ENCODE data around the gene LRRC23. TPM values are rescaled to one million over a fixed set of nuclear protein-coding genes. Genes with fewer than 3 reads are reported as not detected.
A peak's percentile ranks its signal among the peaks of the same experiment; 100 is the strongest.

The LRRC23 gene
- polyA plus RNA-seq, 2 of the 4 experiments (the other 2 are of a cell fraction), result 19.1 to 33.3 TPM

DNA sequence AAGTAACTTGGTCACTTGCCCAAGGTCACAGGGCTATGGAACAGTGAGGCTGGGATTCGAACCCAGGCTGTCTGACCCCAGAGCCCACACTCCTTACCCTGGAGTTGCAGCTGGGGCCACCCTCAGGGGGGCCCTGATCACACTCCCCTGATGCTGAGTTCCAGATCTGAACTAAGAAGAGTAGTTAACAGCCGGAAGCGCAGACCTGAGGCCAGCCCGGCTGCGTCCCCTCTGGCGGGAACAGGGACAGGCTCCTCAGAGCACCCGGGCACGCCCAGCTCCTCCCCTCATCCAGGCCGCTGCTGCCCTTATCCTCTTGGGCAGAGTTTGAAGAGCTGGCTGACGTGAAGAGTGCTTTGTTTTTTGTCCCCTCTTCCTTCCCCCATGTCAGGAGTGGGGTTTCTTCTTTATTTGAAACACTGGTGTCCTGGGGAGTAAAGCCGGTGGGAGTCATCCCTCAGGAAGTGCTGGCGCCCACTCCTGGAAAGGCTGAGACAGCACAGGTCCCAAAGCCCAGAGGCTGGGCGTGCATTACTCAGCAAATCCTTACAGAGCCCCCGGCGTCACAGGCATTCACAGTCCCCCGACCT is 57.2 kb downstream of the LRRC23 start:
- Histone ChIP-seq H3K9me3 (no peaks in the 10 kb centered on the region), H3K4me2 (peak overlapping the region; percentile 59), H3K4me1 (peaks cover 37% of the 10 kb centered on the region), H3K4me3 (peak overlapping the region; percentile 15; the same call in 1 of the 3 replicates), H3K27ac (peak overlapping the region; percentile 89 to 99)
- TF ChIP-seq JUN (IDR thresholded peaks at IDR 0.05), result peak in 1 of 2 experiments; percentile 35; a peak in 2 of 5 replicates
- TF ChIP-seq JUNB (IDR thresholded peaks at IDR 0.05), result no peak
- no peak for TF ChIP-seq FOSB (CRISPR knock-in tag; IDR thresholded peaks at IDR 0.05)
- TF ChIP-seq POLR2A (IDR thresholded peaks at IDR 0.05; ENCODE audit: low read length), result peak; percentile 28
- TF ChIP-seq, protein P1, sequence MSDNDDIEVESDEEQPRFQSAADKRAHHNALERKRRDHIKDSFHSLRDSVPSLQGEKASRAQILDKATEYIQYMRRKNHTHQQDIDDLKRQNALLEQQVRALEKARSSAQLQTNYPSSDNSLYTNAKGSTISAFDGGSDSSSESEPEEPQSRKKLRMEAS (IDR thresholded peaks at IDR 0.05), result peak; percentile 9; the same call in 1 of the 2 replicates
- TF ChIP-seq, protein P2, sequence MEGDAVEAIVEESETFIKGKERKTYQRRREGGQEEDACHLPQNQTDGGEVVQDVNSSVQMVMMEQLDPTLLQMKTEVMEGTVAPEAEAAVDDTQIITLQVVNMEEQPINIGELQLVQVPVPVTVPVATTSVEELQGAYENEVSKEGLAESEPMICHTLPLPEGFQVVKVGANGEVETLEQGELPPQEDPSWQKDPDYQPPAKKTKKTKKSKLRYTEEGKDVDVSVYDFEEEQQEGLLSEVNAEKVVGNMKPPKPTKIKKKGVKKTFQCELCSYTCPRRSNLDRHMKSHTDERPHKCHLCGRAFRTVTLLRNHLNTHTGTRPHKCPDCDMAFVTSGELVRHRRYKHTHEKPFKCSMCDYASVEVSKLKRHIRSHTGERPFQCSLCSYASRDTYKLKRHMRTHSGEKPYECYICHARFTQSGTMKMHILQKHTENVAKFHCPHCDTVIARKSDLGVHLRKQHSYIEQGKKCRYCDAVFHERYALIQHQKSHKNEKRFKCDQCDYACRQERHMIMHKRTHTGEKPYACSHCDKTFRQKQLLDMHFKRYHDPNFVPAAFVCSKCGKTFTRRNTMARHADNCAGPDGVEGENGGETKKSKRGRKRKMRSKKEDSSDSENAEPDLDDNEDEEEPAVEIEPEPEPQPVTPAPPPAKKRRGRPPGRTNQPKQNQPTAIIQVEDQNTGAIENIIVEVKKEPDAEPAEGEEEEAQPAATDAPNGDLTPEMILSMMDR (IDR thresholded peaks at IDR 0.05), result peak; percentile 61
- peak; percentile 55; the same call in 1 of the 2 replicates for TF ChIP-seq MYC (IDR thresholded peaks at IDR 0.05; ENCODE audit: borderline replicate concordance, low read length)
- peak; percentile 79 for TF ChIP-seq NFE2L2 (conservative IDR thresholded peaks at IDR 0.05; ENCODE audit: low read length)
- TF ChIP-seq MAZ (IDR thresholded peaks at IDR 0.05; ENCODE audit: borderline replicate concordance, low read depth, low read length), result no peak
- peak; percentile 40; the same call in 1 of the 3 replicates for TF ChIP-seq SMC3 (IDR thresholded peaks at IDR 0.05)
- no peak for TF ChIP-seq CBX8 (IDR thresholded peaks at IDR 0.05)
- TF ChIP-seq BHLHE40 (IDR thresholded peaks at IDR 0.05; ENCODE audit: low read depth, low read length), result no peak
- TF ChIP-seq, protein P3, sequence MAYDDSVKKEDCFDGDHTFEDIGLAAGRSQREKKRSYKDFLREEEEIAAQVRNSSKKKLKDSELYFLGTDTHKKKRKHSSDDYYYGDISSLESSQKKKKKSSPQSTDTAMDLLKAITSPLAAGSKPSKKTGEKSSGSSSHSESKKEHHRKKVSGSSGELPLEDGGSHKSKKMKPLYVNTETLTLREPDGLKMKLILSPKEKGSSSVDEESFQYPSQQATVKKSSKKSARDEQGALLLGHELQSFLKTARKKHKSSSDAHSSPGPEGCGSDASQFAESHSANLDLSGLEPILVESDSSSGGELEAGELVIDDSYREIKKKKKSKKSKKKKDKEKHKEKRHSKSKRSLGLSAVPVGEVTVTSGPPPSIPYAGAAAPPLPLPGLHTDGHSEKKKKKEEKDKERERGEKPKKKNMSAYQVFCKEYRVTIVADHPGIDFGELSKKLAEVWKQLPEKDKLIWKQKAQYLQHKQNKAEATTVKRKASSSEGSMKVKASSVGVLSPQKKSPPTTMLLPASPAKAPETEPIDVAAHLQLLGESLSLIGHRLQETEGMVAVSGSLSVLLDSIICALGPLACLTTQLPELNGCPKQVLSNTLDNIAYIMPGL (CRISPR knock-in tag; IDR thresholded peaks at IDR 0.05; ENCODE audit: borderline replicate concordance), result no peak
- TF ChIP-seq RNF2 (IDR thresholded peaks at IDR 0.05; ENCODE audit: borderline replicate concordance, low read depth), result no peak
- no peak for TF ChIP-seq ZNF302 (CRISPR knock-in tag; IDR thresholded peaks at IDR 0.05)
- TF ChIP-seq MAFK (IDR thresholded peaks at IDR 0.05; ENCODE audit: partially characterized antibody), result peak; percentile 98
- TF ChIP-seq NR3C1 (IDR thresholded peaks at IDR 0.05), result no peak
- TF ChIP-seq TFCP2L1 (CRISPR knock-in tag; IDR thresholded peaks at IDR 0.05), result peak; percentile 69
- TF ChIP-seq RAD21 (conservative IDR thresholded peaks at IDR 0.05 in 1 of 2, IDR thresholded peaks at IDR 0.05 in 1 of 2), result peak in 1 of 2 experiments; percentile 41; a peak in 2 of 5 replicates
- TF ChIP-seq HOXB13 (CRISPR knock-in tag; IDR thresholded peaks at IDR 0.05; ENCODE audit: low read depth), result no peak
- no peak for TF ChIP-seq CEBPB (IDR thresholded peaks at IDR 0.05)
- TF ChIP-seq, protein P4, sequence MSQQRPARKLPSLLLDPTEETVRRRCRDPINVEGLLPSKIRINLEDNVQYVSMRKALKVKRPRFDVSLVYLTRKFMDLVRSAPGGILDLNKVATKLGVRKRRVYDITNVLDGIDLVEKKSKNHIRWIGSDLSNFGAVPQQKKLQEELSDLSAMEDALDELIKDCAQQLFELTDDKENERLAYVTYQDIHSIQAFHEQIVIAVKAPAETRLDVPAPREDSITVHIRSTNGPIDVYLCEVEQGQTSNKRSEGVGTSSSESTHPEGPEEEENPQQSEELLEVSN (IDR thresholded peaks at IDR 0.05; ENCODE audit: borderline replicate concordance, low read depth), result 0 out of 2 replicates have a peak, but pooled peaks have one; percentile 49
- no peak for TF ChIP-seq ESRRA (IDR thresholded peaks at IDR 0.05; ENCODE audit: borderline replicate concordance, low read length)
- FAIRE-seq, result no peak
- ChIA-PET CTCF (interaction anchor here (0.6 to 11.2 kb wide), 21 partner anchors 9 to 208 kb away, joined by 3 to 354 read pairs (median 4); partner anchors contain the start of genes C12orf57, PTPN6, RNU7-1 and SPSB2), POLR2A (interaction anchor here (1.0 to 9.0 kb wide), 10 partner anchors 8 to 238 kb away, joined by 3 to 174 read pairs (median 4); partner anchors contain the start of genes C12orf57, C1S, COPS7A and EMG1)
- DNase-seq (ENCODE audit: low read depth in 1 of 2, low spot score in 1 of 2), result peak; percentile 85 to 89
- WGBS (ENCODE audit: missing lambda C conversion rate), result 21% methylated on average over 16 of the region's 16 CpGs
- peak; percentile 65 to 82 for ATAC-seq

Measured in A549 (cell line).